Large intestine (tissue), 3 donors: Measurements from ENCODE around the gene SIAH1. TPM values are rescaled to one million over a fixed set of nuclear protein-coding genes. Genes with fewer than 3 reads are reported as not detected.

Experiments
- DNase-seq, 2 donors: peaks; one replicate each; pipeline versions ENCODE4 v3.0.0 to v3.0.0-alpha.2; 2013
- H3K27ac ChIP-seq: one replicate; pipeline ENCODE4 v1.5.1; 2013; ENCODE audit warnings: low read length
- H3K27me3 ChIP-seq: 2 replicates; pipeline ENCODE4 v1.6.1; 2013; ENCODE audit warnings: low read length; ENCODE audit not compliant: control insufficient read depth, insufficient read depth
- H3K36me3 ChIP-seq: 2 replicates; pipeline ENCODE4 v1.6.1; 2013; ENCODE audit warnings: low read length; ENCODE audit not compliant: control insufficient read depth, insufficient read depth
- H3K4me1 ChIP-seq: one replicate; pipeline ENCODE4 v1.6.1; 2013; ENCODE audit warnings: low read length; ENCODE audit not compliant: control insufficient read depth, insufficient read depth
- H3K4me3 ChIP-seq: one replicate; pipeline ENCODE4 v1.5.1; 2013; ENCODE audit warnings: low read length
- H3K9me3 ChIP-seq: one replicate; pipeline ENCODE4 v1.6.1; 2013; ENCODE audit warnings: mild to moderate bottlenecking, low read depth, low read length, moderate library complexity; ENCODE audit not compliant: control insufficient read depth
- WGBS: methylation state at CpG from one replicate; pipeline ENCODE4 v1.1.5; 2013; ENCODE audit warnings: low lambda C conversion rate; ENCODE audit not compliant: insufficient coverage; 5-methylcytosine and 5-hydroxymethylcytosine counted together
- polyA plus RNA-seq: library from polyadenylated mRNA; unstranded; fragments of 120-200 nt; gene quantifications from one replicate; pipeline ENCODE4 v1.2.1, GENCODE V29; 2013

The SIAH1 gene
- polyA plus RNA-seq, 1 donor: 39.6 TPM

DNA sequence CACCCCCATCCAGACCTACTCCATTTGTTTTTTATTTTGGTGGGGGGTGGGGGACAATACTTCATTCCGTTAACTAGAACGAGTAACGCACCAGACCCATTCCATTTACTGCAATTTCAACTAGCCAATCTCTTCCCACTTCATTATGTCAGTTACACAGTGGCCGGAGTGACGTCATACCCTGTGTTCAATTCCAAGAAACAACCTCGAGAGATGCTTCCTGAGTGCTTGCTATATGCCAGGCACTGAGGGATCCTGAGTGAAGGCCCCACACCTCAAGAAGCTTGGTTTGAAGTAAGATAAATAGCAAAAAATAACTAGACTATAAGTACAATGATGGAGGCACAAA lies 9.1 kb upstream of the SIAH1 start:
- Histone ChIP-seq H3K9me3 (no peaks in the 10 kb centered on the region), H3K4me1 (no peaks in the 10 kb centered on the region), H3K27me3 (no peaks in the 10 kb centered on the region), H3K27ac (no peak overlapping the region), H3K36me3 (no peaks in the 10 kb centered on the region), H3K4me3 (no peak overlapping the region)
- 92% methylated on average over 6 of the region's 6 CpGs for WGBS
- no peak for DNase-seq

DNA sequence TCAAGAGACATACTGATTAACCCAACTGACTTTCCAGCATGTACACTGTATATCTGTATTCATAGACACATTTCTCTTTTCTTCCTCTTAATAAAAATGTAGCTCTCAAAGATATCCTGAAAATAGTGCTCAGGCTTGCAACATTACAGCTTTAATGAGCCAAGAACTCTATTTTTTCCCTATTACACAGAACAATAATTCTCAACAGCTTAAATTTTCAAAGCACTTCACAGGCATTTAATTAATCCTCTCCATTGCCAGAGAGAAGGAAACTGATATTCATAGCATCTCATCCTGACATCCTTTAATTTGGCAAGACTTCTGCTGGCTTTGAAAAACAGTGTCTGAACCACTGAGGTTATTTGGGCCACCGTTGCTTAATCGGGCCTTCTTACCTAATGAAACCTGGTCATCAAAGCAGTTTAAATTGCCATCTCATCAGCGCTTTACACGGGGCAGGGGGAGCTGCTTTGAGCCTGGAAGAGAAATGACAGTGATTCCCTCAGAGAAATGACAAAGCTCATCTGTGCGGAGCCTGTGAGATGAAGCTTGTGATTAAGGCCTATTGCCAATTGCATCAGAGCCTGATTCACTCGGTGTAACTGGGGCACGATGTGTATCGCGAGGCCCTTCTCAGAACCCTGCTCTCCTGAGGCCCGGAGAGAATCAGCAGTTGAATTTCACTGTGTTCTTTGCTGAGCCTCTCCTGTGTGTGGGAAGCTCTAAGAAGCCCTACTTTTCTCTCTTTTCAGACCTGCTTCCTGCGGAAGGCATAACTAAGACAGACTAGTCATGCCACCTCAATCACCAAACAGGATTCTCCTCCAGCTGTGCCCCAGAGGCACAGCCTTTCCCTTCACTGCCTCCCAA lies 8.5 kb upstream of the SIAH1 start:
- no peak for DNase-seq
- H3K4me1 ChIP-seq: no peaks in the 10 kb centered on the region
- no peaks in the 10 kb centered on the region for H3K27me3 ChIP-seq
- H3K9me3 ChIP-seq: no peaks in the 10 kb centered on the region
- H3K36me3 ChIP-seq: no peaks in the 10 kb centered on the region
- no peak overlapping the region for H3K4me3 ChIP-seq
- H3K27ac ChIP-seq: no peak overlapping the region
- WGBS: no CpG with 5 or more reads among the region's 11 CpGs

DNA sequence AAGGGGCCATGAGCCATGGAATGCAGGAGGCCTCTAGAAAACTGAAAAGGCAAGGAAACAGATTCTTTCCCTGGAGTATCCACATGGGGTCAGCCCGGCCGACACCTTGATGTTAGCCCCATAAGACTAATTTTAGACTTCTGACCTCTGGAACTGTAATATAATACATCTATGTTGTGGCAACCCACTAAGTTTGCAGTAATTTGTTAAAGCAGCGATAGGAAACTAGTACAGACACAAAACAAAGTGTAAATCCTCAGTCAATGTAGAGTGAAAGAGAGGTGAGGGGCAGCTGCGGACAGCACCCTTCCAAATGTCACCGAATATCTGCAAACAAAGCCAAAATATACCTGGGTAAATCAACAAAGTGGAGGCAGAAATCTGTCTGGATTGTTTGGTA lies 7.2 kb upstream of the SIAH1 start:
- Histone ChIP-seq H3K36me3 (no peaks in the 10 kb centered on the region), H3K9me3 (no peaks in the 10 kb centered on the region), H3K27me3 (no peaks in the 10 kb centered on the region), H3K4me1 (no peaks in the 10 kb centered on the region), H3K27ac (no peak overlapping the region), H3K4me3 (no peak overlapping the region)
- no CpG with 5 or more reads among the region's 5 CpGs for WGBS
- DNase-seq: no peak

DNA sequence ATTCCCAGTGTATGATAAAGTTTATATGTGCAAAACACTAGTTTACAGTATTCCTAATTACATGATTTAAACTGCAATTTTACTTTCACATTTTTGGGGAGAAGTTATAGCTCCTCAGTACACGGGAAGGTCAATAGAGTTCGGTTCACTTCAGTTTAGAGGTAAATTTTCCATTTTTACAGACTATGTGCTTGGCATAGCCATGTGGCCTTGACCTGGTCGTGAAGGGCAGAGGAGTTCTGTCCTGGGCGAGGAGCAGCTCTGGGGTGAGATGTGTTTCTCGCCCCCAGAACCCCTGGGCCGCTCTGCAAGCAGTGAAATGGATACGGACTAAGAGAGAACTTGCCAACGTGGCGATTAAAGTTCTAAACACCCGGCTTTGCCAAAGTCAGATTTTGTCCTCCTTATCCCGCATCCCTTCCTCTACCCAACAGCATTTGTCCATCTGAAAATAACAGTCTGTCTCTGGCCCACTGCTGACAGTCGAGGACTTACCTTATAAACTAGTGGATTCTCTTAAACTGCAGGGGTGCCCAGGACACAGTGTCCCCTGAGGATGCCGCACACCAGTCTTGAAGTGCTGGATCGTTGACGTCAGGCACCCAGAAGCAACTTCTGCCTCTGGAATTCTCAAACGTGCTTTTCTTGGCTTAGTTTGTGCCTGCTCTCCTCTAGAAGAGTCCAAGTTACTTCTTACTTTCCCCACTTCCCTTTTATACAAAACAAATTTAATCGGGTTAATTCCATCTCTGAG lies 1.5 kb upstream of the SIAH1 start:
- H3K36me3 ChIP-seq: no peaks in the 10 kb centered on the region
- no peak for DNase-seq
- H3K4me3 ChIP-seq: no peak overlapping the region
- WGBS: 94% methylated on average over 2 of the region's 17 CpGs
- peaks cover 9% of the 10 kb centered on the region for H3K4me1 ChIP-seq
- H3K27ac ChIP-seq: no peak overlapping the region
- no peaks in the 10 kb centered on the region for H3K9me3 ChIP-seq
- H3K27me3 ChIP-seq: no peaks in the 10 kb centered on the region

DNA sequence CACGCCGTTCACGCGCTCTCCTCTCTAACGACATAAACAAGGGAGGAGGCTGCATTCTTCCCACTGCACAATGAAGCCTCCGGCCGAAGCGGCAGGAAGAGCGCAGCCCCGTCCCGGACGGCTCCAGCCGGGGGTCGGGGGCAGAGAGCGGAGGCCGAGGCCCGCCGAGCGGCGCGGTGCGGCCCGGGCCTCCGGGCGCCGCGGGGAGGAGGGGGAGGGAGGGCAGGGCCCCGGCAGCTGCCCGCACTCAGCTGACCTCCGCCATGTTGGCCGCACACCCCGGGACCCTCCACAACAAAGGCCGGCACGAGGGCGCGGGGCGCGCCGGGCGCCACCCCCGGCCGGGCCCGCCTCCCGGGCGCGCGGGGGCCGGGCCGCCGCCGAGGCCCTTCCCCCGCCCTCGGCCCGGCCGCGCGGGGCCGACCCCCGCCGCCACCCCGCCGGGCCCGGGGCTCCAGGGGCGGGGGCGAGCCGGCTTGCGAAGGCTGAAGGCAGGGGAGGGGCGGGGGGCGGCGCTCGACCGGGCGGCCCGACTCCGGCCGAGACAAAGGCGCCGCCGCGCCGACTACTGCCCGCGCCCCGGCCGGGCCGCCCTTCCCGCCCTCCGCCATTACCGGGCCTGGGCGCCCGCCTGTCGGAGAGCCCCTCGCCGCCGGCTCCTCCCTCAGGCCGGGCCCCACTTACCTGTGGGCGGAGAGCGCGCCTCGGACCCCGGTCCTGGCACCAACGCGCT lies 527 bp downstream of the SIAH1 start:
- H3K4me3 ChIP-seq: peak overlapping the region; percentile 65
- H3K27me3 ChIP-seq: no peaks in the 10 kb centered on the region
- no peaks in the 10 kb centered on the region for H3K36me3 ChIP-seq
- DNase-seq: peak in 1 of 2 donors; percentile 73
- H3K9me3 ChIP-seq: no peaks in the 10 kb centered on the region
- peak overlapping the region; percentile 84 for H3K27ac ChIP-seq
- no CpG with 5 or more reads among the region's 103 CpGs for WGBS
- peaks cover 11% of the 10 kb centered on the region for H3K4me1 ChIP-seq

DNA sequence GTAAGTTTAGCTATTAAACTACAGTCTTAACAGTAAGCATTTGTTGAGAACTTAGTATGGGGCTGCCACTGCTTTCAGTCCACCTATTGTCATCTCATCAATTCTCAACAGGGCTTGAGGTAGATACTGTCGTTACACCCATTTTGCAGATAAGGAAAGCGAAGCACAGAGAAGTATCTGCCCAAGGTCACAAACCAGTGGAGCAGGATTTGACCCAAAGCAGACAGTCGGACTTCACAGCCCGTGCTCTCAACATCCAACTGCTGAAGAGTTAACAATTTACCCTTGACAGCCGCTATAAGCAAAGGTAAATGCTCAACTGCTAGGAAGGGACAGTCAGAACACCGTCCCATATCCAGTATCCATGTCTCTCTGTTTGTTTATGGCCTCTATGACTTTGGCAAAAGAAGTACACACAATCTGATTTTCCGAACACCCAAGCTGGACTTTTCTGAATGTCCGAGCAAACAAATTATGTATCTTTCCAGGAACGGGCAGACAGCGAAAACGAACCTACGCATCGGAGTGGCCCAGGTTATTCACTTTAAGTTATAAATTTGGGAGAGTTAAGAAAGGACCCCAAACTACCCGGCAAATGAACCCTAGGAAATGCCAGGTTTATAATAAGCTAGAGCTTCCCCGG lies 1.2 kb downstream of the SIAH1 start:
- peak in 1 of 2 donors; percentile 76 for DNase-seq
- Histone ChIP-seq H3K27ac (peak overlapping the region; percentile 84), H3K4me1 (peaks cover 17% of the 10 kb centered on the region), H3K4me3 (peak overlapping the region; percentile 65), H3K9me3 (no peaks in the 10 kb centered on the region), H3K36me3 (no peaks in the 10 kb centered on the region), H3K27me3 (no peaks in the 10 kb centered on the region)
- WGBS: no CpG with 5 or more reads among the region's 15 CpGs

DNA sequence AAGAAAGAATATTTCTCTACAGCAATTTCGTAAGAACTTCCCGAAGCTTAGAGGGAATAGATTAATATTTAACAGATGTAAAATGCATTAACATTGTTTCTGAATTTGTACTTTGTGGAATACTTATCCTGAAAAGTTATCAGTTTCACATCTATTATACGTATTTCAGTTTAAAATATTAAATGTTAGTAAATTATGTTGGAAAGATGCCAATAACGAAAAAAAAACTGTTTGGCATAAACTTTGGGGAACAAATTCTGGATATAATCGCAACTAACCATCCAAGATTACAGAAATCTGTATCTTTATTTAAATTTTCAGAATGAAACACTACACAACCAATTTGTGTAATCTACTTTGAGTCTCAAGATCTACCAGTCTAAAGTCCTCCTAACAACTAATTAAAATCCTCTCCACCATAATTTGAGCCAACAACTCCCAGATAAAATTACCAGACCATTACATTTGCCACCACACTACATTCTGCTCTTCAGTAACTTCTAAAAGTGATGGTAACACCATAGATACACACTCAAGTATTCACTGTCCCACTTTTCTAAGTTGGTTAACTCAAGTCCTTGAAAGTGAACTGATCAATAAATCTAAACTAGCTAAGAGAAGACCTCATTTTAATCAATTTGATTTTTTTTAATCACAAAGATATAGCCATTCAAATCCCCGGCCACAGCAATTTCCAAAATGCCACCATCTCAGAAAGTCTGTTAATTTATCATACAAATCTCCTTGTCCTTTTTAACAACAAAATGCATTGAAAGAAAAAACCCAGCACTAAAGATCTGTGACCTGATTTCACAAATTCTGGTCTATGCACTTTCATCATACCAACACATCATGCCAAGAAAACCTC lies 2.0 kb downstream of the SIAH1 start:
- Histone ChIP-seq H3K27ac (peak overlapping the region; percentile 84), H3K9me3 (no peaks in the 10 kb centered on the region), H3K4me3 (peak overlapping the region; percentile 65), H3K27me3 (no peaks in the 10 kb centered on the region), H3K4me1 (peaks cover 18% of the 10 kb centered on the region), H3K36me3 (no peaks in the 10 kb centered on the region)
- 37% methylated on average over 5 of the region's 6 CpGs for WGBS
- DNase-seq: no peak

DNA sequence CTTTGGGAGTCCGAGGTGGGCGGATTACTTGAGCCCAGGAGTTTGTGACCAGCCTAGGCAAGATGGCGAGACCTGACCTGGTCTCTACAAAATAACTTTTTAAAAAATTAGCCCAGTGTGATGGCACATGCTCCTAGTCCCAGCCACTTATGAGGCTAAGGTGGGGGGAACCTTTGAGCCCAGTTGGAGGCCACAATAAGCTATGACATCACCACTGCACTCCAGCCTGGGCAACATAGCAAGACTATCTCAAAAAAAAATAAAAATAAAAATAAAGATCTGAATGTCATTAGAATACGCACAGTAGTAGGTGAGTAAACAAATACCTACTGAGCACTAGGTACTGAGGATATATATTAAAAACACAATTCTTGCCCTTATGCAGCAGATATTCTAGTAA lies 3.1 kb downstream of the SIAH1 start:
- no peaks in the 10 kb centered on the region for H3K36me3 ChIP-seq
- DNase-seq: no peak
- peaks cover 18% of the 10 kb centered on the region for H3K4me1 ChIP-seq
- H3K27ac ChIP-seq: peak overlapping the region; percentile 84
- no peak overlapping the region for H3K4me3 ChIP-seq
- WGBS: 89% methylated on average over 1 of the region's 4 CpGs
- no peaks in the 10 kb centered on the region for H3K9me3 ChIP-seq
- H3K27me3 ChIP-seq: no peaks in the 10 kb centered on the region

DNA sequence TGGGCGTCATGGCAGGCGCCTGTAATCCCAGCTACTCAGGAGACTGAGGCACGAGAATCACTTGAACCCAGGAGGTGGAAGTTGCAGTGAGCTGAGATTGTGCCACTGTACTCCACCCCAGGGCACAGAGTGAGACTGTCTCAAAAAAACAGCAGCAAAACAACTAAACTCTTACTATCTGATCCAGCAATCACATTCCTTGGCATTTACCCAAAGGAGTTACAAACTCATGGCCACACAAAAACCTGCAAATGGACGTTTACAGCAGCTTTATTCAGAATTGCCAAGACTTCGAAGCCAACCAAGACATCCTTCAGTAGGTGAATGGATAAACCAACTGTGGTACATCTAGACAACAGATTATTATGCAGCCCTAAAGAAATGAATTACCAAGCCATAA lies 4.0 kb downstream of the SIAH1 start:
- Histone ChIP-seq H3K27me3 (no peaks in the 10 kb centered on the region), H3K9me3 (no peaks in the 10 kb centered on the region), H3K4me1 (peaks cover 18% of the 10 kb centered on the region), H3K4me3 (no peak overlapping the region), H3K27ac (no peak overlapping the region), H3K36me3 (no peaks in the 10 kb centered on the region)
- no peak for DNase-seq
- WGBS: no CpG with 5 or more reads among the region's 5 CpGs
